OCI-LY1 (cell line): ENCODE measurements around the gene SCYGR8.
"Not testable (repeated sequence)": the region's sequence is repeated elsewhere in the genome, so short reads cannot be mapped to it uniquely, and the experiment has no call there.

Experiments used
- H2AFZ ChIP-seq: fragments of 200-600 bp; sonication (generic), shearing (Covaris generic); 2 replicates; pipeline ENCODE4 v1.6.0; 2014; ENCODE audit warnings: antibody characterized with exemption, mild to moderate bottlenecking, low read length
- H3F3A ChIP-seq: fragments of 200-600 bp; sonication (generic), shearing (Covaris generic); 2 replicates; pipeline ENCODE4 v1.6.0; 2014; ENCODE audit warnings: mild to moderate bottlenecking, antibody characterized with exemption, low read length, moderate library complexity; ENCODE audit not compliant: insufficient read depth
- H3K27ac ChIP-seq: fragments of 200-600 bp; sonication (generic); 2 replicates; pipeline ENCODE4 v1.5.1; 2014; ENCODE audit warnings: low read length, mixed run types, mild to moderate bottlenecking, low read depth; ENCODE audit not compliant: poor library complexity, severe bottlenecking
- H3K27me3 ChIP-seq: fragments of 200-600 bp; sonication (generic); 2 replicates; pipeline ENCODE4 v1.6.0; 2014; ENCODE audit warnings: antibody characterized with exemption, mild to moderate bottlenecking, low read length, moderate library complexity; ENCODE audit not compliant: insufficient read depth
- H3K36me3 ChIP-seq: fragments of 200-600 bp; sonication (generic); 2 replicates; pipeline ENCODE4 v1.6.1; 2014; ENCODE audit warnings: mild to moderate bottlenecking, antibody characterized with exemption, low read length, moderate library complexity, mixed read lengths; ENCODE audit not compliant: insufficient read depth
- H3K4me1 ChIP-seq: fragments of 200-600 bp; sonication (generic); 2 replicates; pipeline ENCODE4 v1.5.1; 2014; ENCODE audit warnings: mild to moderate bottlenecking, low read length, moderate library complexity; ENCODE audit not compliant: insufficient read depth, severe bottlenecking
- H3K4me2 ChIP-seq: fragments of 200-600 bp; sonication (generic), shearing (Covaris generic); 2 replicates; pipeline ENCODE4 v1.6.1; 2014; ENCODE audit warnings: low read length
- H3K4me3 ChIP-seq: fragments of 200-600 bp; sonication (generic); 2 replicates; pipeline ENCODE4 v1.5.1; 2014; ENCODE audit warnings: low read length, low read depth, mild to moderate bottlenecking, mixed read lengths; ENCODE audit not compliant: poor library complexity, severe bottlenecking
- H3K79me2 ChIP-seq: fragments of 200-600 bp; shearing (Covaris generic); 2 replicates; pipeline ENCODE4 v1.6.1; 2016; ENCODE audit warnings: mixed run types, low read length, mixed read lengths; ENCODE audit not compliant: insufficient read depth
- H3K9ac ChIP-seq: fragments of 200-600 bp; sonication (generic), shearing (Covaris generic); 2 replicates; pipeline ENCODE4 v1.6.1; 2014; ENCODE audit warnings: mild to moderate bottlenecking, low read length, mixed read lengths
- H3K9me2 ChIP-seq: fragments of 200-600 bp; sonication (generic), shearing (Covaris generic); 2 replicates; pipeline ENCODE4 v1.6.1; 2014; ENCODE audit warnings: low read depth, mild to moderate bottlenecking, low read length, mixed read lengths
- H3K9me3 ChIP-seq: fragments of 200-600 bp; shearing (Covaris generic); 2 replicates; pipeline ENCODE4 v1.6.1; 2014; ENCODE audit warnings: low read length, mixed read lengths
- H4K20me1 ChIP-seq: fragments of 200-600 bp; sonication (generic), shearing (Covaris generic); 2 replicates; pipeline ENCODE4 v1.6.0; 2016; ENCODE audit warnings: mild to moderate bottlenecking, low read length; ENCODE audit not compliant: insufficient read depth
- CTCF ChIP-seq: fragments of 200-600 bp; sonication (generic), shearing (Covaris generic); IDR thresholded peaks from 2 replicates; pipeline ENCODE4 v1.5.1; 2017; ENCODE audit warnings: mild to moderate bottlenecking, antibody characterized with exemption, low read length, moderate library complexity, mixed read lengths
- EZH2 ChIP-seq: fragments of 200-600 bp; sonication (generic), shearing (Covaris generic); IDR thresholded peaks from 2 replicates; pipeline ENCODE4 v1.8.0; 2017; ENCODE audit warnings: borderline replicate concordance, mixed run types, mild to moderate bottlenecking, antibody characterized with exemption, low read length, moderate library complexity, mixed read lengths

Gene SCYGR8

GRCh38 chr2:227739351-227739750 lies 6.3 kb upstream of the SCYGR8 start:
- no peaks in the 10 kb centered on the region for H3K36me3 ChIP-seq
- no peak for TF ChIP-seq EZH2
- no peak for TF ChIP-seq CTCF

GRCh38 chr2:227740705-227741104 lies 5.0 kb upstream of the SCYGR8 start:
- H4K20me1 ChIP-seq, H3K9ac ChIP-seq, H3K27me3 ChIP-seq, H2AFZ ChIP-seq, H3K4me2 ChIP-seq, H3F3A ChIP-seq, H3K9me3 ChIP-seq, H3K79me2 ChIP-seq, H3K27ac ChIP-seq, H3K9me2 ChIP-seq, H3K4me3 ChIP-seq, H3K4me1 ChIP-seq, H3K36me3 ChIP-seq: not testable (repeated sequence)
- peak; percentile 27 for TF ChIP-seq CTCF

More at GRCh38 chr2:227739351-227739750, 6.3 kb upstream of the SCYGR8 start:
- no peaks in the 10 kb centered on the region for H3K27me3 ChIP-seq
- no peak overlapping the region for H3K9ac ChIP-seq
- no peak overlapping the region for H3K4me2 ChIP-seq
- H3K9me2 ChIP-seq = no peaks in the 10 kb centered on the region
- no peaks in the 10 kb centered on the region for H4K20me1 ChIP-seq
- H3F3A ChIP-seq = no peaks in the 10 kb centered on the region
- H3K27ac ChIP-seq = no peak overlapping the region
- no peaks in the 10 kb centered on the region for H3K79me2 ChIP-seq
- H3K4me3 ChIP-seq = no peak overlapping the region
- H2AFZ ChIP-seq = no peak overlapping the region
- H3K9me3 ChIP-seq = no peaks in the 10 kb centered on the region
- no peaks in the 10 kb centered on the region for H3K4me1 ChIP-seq

- no peaks in the 10 kb centered on the region for H3K36me3 ChIP-seq
- TF ChIP-seq CTCF = peak; percentile 60
- TF ChIP-seq EZH2 = no peak
- no peaks in the 10 kb centered on the region for H4K20me1 ChIP-seq
- H3K9me3 ChIP-seq = no peaks in the 10 kb centered on the region
- H3F3A ChIP-seq = no peaks in the 10 kb centered on the region
- no peak overlapping the region for H3K27ac ChIP-seq
- H2AFZ ChIP-seq = no peak overlapping the region
- H3K9ac ChIP-seq = no peak overlapping the region
- no peak overlapping the region for H3K4me2 ChIP-seq
- H3K9me2 ChIP-seq = no peaks in the 10 kb centered on the region
- H3K79me2 ChIP-seq = no peaks in the 10 kb centered on the region
- no peak overlapping the region for H3K4me3 ChIP-seq
- no peaks in the 10 kb centered on the region for H3K4me1 ChIP-seq
- no peaks in the 10 kb centered on the region for H3K27me3 ChIP-seq
These were observed 2.4 kb downstream of the SCYGR8 start for GRCh38 chr2:227748079-227748478.

- not testable (repeated sequence) for H4K20me1 ChIP-seq, H3K4me1 ChIP-seq, H3K27ac ChIP-seq, H2AFZ ChIP-seq, H3K79me2 ChIP-seq, H3K4me3 ChIP-seq, H3F3A ChIP-seq, H3K36me3 ChIP-seq, H3K9ac ChIP-seq, H3K4me2 ChIP-seq, H3K27me3 ChIP-seq, H3K9me3 ChIP-seq, H3K9me2 ChIP-seq
These were observed 10.6 kb downstream of the SCYGR8 start for GRCh38 chr2:227756261-227756660.
